OCI-LY3 (cell line): ENCODE data around the gene ARHGAP12.
"Not testable (repeated sequence)": the region's sequence is repeated elsewhere in the genome, so short reads cannot be mapped to it uniquely, and the experiment has no call there.

Experiments used
- H2AFZ ChIP-seq: fragments of 200-600, 300-600 bp; shearing (Covaris generic); 2 replicates; pipeline ENCODE4 v1.6.0; 2014; ENCODE audit warnings: antibody characterized with exemption, low read depth, low read length
- H3K27ac ChIP-seq: fragments of 200-600, 300-600 bp; sonication (generic); 2 replicates; pipeline ENCODE4 v1.5.1; 2014; ENCODE audit warnings: mild to moderate bottlenecking, low read length, moderate library complexity, mixed read lengths
- H3K27me3 ChIP-seq: fragments of 200-600, 300-600 bp; sonication (generic); 2 replicates; pipeline ENCODE4 v1.6.1; 2014; ENCODE audit warnings: low read depth, low read length, mixed read lengths
- H3K36me3 ChIP-seq: fragments of 200-600, 300-600 bp; sonication (generic); replicated peaks from 2 replicates; pipeline ENCODE3; 2014; ENCODE audit warnings: low read depth, low read length, mixed read lengths
- H3K4me1 ChIP-seq: fragments of 300-600, 200-600 bp; sonication (generic); 2 replicates; pipeline ENCODE4 v1.6.1; 2014; ENCODE audit warnings: low read length, mixed read lengths
- H3K4me2 ChIP-seq: fragments of 200-600, 300-600 bp; sonication (generic); 2 replicates; pipeline ENCODE4 v1.6.1; 2014; ENCODE audit warnings: low read length, mixed read lengths
- H3K4me3 ChIP-seq: fragments of 300-600, 200-600 bp; sonication (generic); 2 replicates; pipeline ENCODE4 v1.5.1; 2014; ENCODE audit warnings: antibody characterized with exemption, mild to moderate bottlenecking, low read length, moderate library complexity
- H3K79me2 ChIP-seq: fragments of 300-600, 200-600 bp; shearing (Covaris generic); 2 replicates; pipeline ENCODE4 v1.6.1; 2014; ENCODE audit warnings: mild to moderate bottlenecking, low read length, mixed read lengths
- H3K9ac ChIP-seq: fragments of 300-600, 200-600 bp; shearing (Covaris generic); 2 replicates; pipeline ENCODE4 v1.6.0; 2014; ENCODE audit warnings: mild to moderate bottlenecking, low read length, moderate library complexity
- H3K9me3 ChIP-seq: fragments of 200-600, 300-600 bp; shearing (Covaris generic); 2 replicates; pipeline ENCODE4 v1.6.1; 2014; ENCODE audit warnings: low read length, mixed read lengths; ENCODE audit not compliant: insufficient read depth
- H4K20me1 ChIP-seq: fragments of 200-600, 300-600 bp; sonication (generic); 2 replicates; pipeline ENCODE4 v1.6.1; 2016; ENCODE audit warnings: low read length, mixed read lengths; ENCODE audit not compliant: insufficient read depth
- CTCF ChIP-seq: fragments of 200-600, 300-600 bp; sonication (generic); IDR thresholded peaks from 2 replicates; pipeline ENCODE4 v1.5.1; 2014; ENCODE audit warnings: antibody characterized with exemption, low read length, low read depth
- EZH2phosphoT487 ChIP-seq: fragments of 200-600 bp; shearing (Covaris generic); IDR thresholded peaks from 2 replicates; pipeline ENCODE4 v1.6.1; 2018; ENCODE audit warnings: antibody characterized with exemption, mixed run types, low read depth

The ARHGAP12 gene

GRCh38 chr10:31769564-31769963 lies 159.1 kb downstream of the ARHGAP12 start:
- 0 out of 2 replicates have a peak, but pooled peaks cover 2% of the 10 kb centered on the region for H3K4me1 ChIP-seq
- H3K4me2 ChIP-seq = no peak overlapping the region
- no peaks in the 10 kb centered on the region for H3K79me2 ChIP-seq
- no peak overlapping the region for H3K27ac ChIP-seq
- no peak overlapping the region for H3K4me3 ChIP-seq
- no peaks in the 10 kb centered on the region for H3K9me3 ChIP-seq
- TF ChIP-seq CTCF (no peak), EZH2phosphoT487 (no peak)
- H4K20me1 ChIP-seq = no peaks in the 10 kb centered on the region
- H3K9ac ChIP-seq = no peak overlapping the region
- H2AFZ ChIP-seq = no peak overlapping the region
- no peaks in the 10 kb centered on the region for H3K36me3 ChIP-seq
- H3K27me3 ChIP-seq = no peaks in the 10 kb centered on the region

- H3K9me3 ChIP-seq, H3K36me3 ChIP-seq, H3K4me2 ChIP-seq, H3K4me3 ChIP-seq, H3K27ac ChIP-seq, H3K27me3 ChIP-seq, H4K20me1 ChIP-seq, H3K4me1 ChIP-seq, H3K79me2 ChIP-seq, H2AFZ ChIP-seq, H3K9ac ChIP-seq: not testable (repeated sequence)
Measured at GRCh38 chr10:31768935-31769334, 159.7 kb downstream of the ARHGAP12 start.

GRCh38 chr10:31768467-31768866 lies 160.2 kb downstream of the ARHGAP12 start:
- Histone ChIP-seq H3K4me2 (no peak overlapping the region), H3K4me3 (no peak overlapping the region), H3K79me2 (no peaks in the 10 kb centered on the region), H3K9ac (no peak overlapping the region), H4K20me1 (no peaks in the 10 kb centered on the region), H3K4me1 (0 out of 2 replicates have a peak, but pooled peaks cover 2% of the 10 kb centered on the region), H3K27me3 (no peaks in the 10 kb centered on the region), H3K27ac (no peak overlapping the region), H2AFZ (no peak overlapping the region), H3K36me3 (no peaks in the 10 kb centered on the region), H3K9me3 (no peaks in the 10 kb centered on the region)
- TF ChIP-seq EZH2phosphoT487 (no peak), CTCF (no peak)

GRCh38 chr10:31765541-31765940 lies 163.1 kb downstream of the ARHGAP12 start:
- Histone ChIP-seq H3K4me2 (no peak overlapping the region), H3K9ac (no peak overlapping the region), H3K27ac (no peak overlapping the region), H3K79me2 (no peaks in the 10 kb centered on the region), H3K4me1 (peaks cover 7% of the 10 kb centered on the region; the same call in 1 of the 2 replicates), H3K4me3 (no peak overlapping the region), H3K36me3 (no peaks in the 10 kb centered on the region), H4K20me1 (no peaks in the 10 kb centered on the region), H2AFZ (no peak overlapping the region), H3K9me3 (no peaks in the 10 kb centered on the region), H3K27me3 (no peaks in the 10 kb centered on the region)
- no peak for TF ChIP-seq EZH2phosphoT487
- no peak for TF ChIP-seq CTCF

GRCh38 chr10:31762316-31762715 lies 166.3 kb downstream of the ARHGAP12 start:
- Histone ChIP-seq H2AFZ (no peak overlapping the region), H3K79me2 (no peaks in the 10 kb centered on the region), H3K9me3 (no peaks in the 10 kb centered on the region), H3K27me3 (no peaks in the 10 kb centered on the region), H3K4me2 (no peak overlapping the region), H3K9ac (no peak overlapping the region), H3K36me3 (no peaks in the 10 kb centered on the region), H4K20me1 (no peaks in the 10 kb centered on the region), H3K27ac (no peak overlapping the region), H3K4me3 (no peak overlapping the region), H3K4me1 (peaks cover 7% of the 10 kb centered on the region; the same call in 1 of the 2 replicates)
- TF ChIP-seq CTCF = no peak
- TF ChIP-seq EZH2phosphoT487 = no peak
